ENCODE measurements around the gene FIGN. TPM values are rescaled to one million over a fixed set of nuclear protein-coding genes. Genes with fewer than 3 reads are reported as not detected.

FIGN gene
- total RNA-seq, 1 donor from 2014 or later, result 4.3 TPM

- TF ChIP-seq CTCF (IDR thresholded peaks at IDR 0.05), result no peak
- Histone ChIP-seq H3K4me1 (no peaks in the 10 kb centered on the region), H3K36me3 (no peaks in the 10 kb centered on the region), H3K27me3 (no peaks in the 10 kb centered on the region), H3K27ac (no peak overlapping the region), H3K9me3 (no peaks in the 10 kb centered on the region), H3K4me3 (no peak overlapping the region)
- intact Hi-C loops (cut with DNase I), result no loop called here
- DNase-seq (ENCODE audit: low spot score in 2 of 2), result no peak
Observed at GRCh38 chr2:163637871-163638270, 97.9 kb downstream of the FIGN start.

- intact Hi-C loops (cut with DNase I), result no loop called here
- no peaks in the 10 kb centered on the region for H3K9me3 ChIP-seq
- DNase-seq (ENCODE audit: low spot score in 2 of 2), result no peak
- TF ChIP-seq CTCF (IDR thresholded peaks at IDR 0.05), result no peak
- no peak overlapping the region for H3K4me3 ChIP-seq
- H3K4me1 ChIP-seq, result no peaks in the 10 kb centered on the region
- H3K27me3 ChIP-seq, result no peaks in the 10 kb centered on the region
- H3K36me3 ChIP-seq, result no peaks in the 10 kb centered on the region
- no peak overlapping the region for H3K27ac ChIP-seq
Observed at GRCh38 chr2:163633291-163633690, 102.5 kb downstream of the FIGN start.

- no peak overlapping the region for H3K4me3 ChIP-seq
- no peaks in the 10 kb centered on the region for H3K4me1 ChIP-seq
- TF ChIP-seq CTCF (IDR thresholded peaks at IDR 0.05), result no peak
- no peaks in the 10 kb centered on the region for H3K36me3 ChIP-seq
- intact Hi-C loops (cut with DNase I), result no loop called here
- H3K27ac ChIP-seq, result no peak overlapping the region
- no peak for DNase-seq (ENCODE audit: low spot score in 2 of 2)
- H3K27me3 ChIP-seq, result no peaks in the 10 kb centered on the region
- no peaks in the 10 kb centered on the region for H3K9me3 ChIP-seq
Observed at GRCh38 chr2:163630836-163631235, 105.0 kb downstream of the FIGN start.

GRCh38 chr2:163626639-163627109 lies 109.1 kb downstream of the FIGN start:
- H3K27me3 ChIP-seq, result no peaks in the 10 kb centered on the region
- H3K27ac ChIP-seq, result no peak overlapping the region
- no peak overlapping the region for H3K4me3 ChIP-seq
- no peak for TF ChIP-seq CTCF (IDR thresholded peaks at IDR 0.05)
- intact Hi-C loops (cut with DNase I), result no loop called here
- no peaks in the 10 kb centered on the region for H3K36me3 ChIP-seq
- no peak for DNase-seq (ENCODE audit: low spot score in 2 of 2)
- H3K9me3 ChIP-seq, result no peaks in the 10 kb centered on the region
- peaks cover 0 to 15% of the 10 kb centered on the region in 2 donors for H3K4me1 ChIP-seq

GRCh38 chr2:163626208-163626607 lies 109.6 kb downstream of the FIGN start:
- Histone ChIP-seq H3K27me3 (no peaks in the 10 kb centered on the region), H3K9me3 (no peaks in the 10 kb centered on the region), H3K4me3 (no peak overlapping the region), H3K36me3 (no peaks in the 10 kb centered on the region), H3K4me1 (peaks cover 0 to 15% of the 10 kb centered on the region in 2 donors), H3K27ac (no peak overlapping the region)
- DNase-seq (ENCODE audit: low spot score in 2 of 2), result no peak
- TF ChIP-seq CTCF (IDR thresholded peaks at IDR 0.05), result no peak
- intact Hi-C loops (cut with DNase I), result no loop called here

- DNase-seq (ENCODE audit: low spot score in 2 of 2), result no peak
- TF ChIP-seq CTCF (IDR thresholded peaks at IDR 0.05), result no peak
- H3K27ac ChIP-seq, result no peak overlapping the region
- H3K4me3 ChIP-seq, result no peak overlapping the region
- H3K4me1 ChIP-seq, result peaks cover 0 to 15% of the 10 kb centered on the region in 2 donors
- H3K27me3 ChIP-seq, result no peaks in the 10 kb centered on the region
- intact Hi-C loops (cut with DNase I), result no loop called here
- H3K9me3 ChIP-seq, result no peaks in the 10 kb centered on the region
- no peaks in the 10 kb centered on the region for H3K36me3 ChIP-seq
Observed at GRCh38 chr2:163625632-163626031, 110.2 kb downstream of the FIGN start.
